GM10847 (cell line): ENCODE data around the gene ZNF606.
A peak's percentile ranks its signal among the peaks of the same experiment; 100 is the strongest.

ENCODE experiments used
- POLR2A ChIP-seq: IDR thresholded peaks from 2 replicates; pipeline ENCODE4 v1.6.1; 2011; ENCODE audit not compliant: insufficient read length; ENCODE audit errors: extremely low read depth

The ZNF606 gene

GRCh38 chr19:57964761-57965160, 37.9 kb downstream of the ZNF606 start:
- no peak for TF ChIP-seq POLR2A

- no peak for TF ChIP-seq POLR2A
Measured at GRCh38 chr19:57961785-57962184, 40.8 kb downstream of the ZNF606 start.

- TF ChIP-seq POLR2A, result no peak
Measured at GRCh38 chr19:57954996-57955395, 47.6 kb downstream of the ZNF606 start.

- no peak for TF ChIP-seq POLR2A
Measured at GRCh38 chr19:57949702-57950101, 52.9 kb downstream of the ZNF606 start.

GRCh38 chr19:57949296-57949695, 53.3 kb downstream of the ZNF606 start:
- TF ChIP-seq POLR2A, result no peak

- peak; percentile 51 for TF ChIP-seq POLR2A
Measured at GRCh38 chr19:57947419-57948134, 55.0 kb downstream of the ZNF606 start, which contains the start of gene ZNF256. ZNF256 (minus strand) TSS chr19:57947706; CDS start chr19:57947474, 232 bp downstream.

- no peak for TF ChIP-seq POLR2A
Measured at GRCh38 chr19:57947088-57947418, 55.6 kb downstream of the ZNF606 start.

GRCh38 chr19:57946316-57946715, 56.3 kb downstream of the ZNF606 start:
- TF ChIP-seq POLR2A, result no peak

GRCh38 chr19:57941593-57941992, 61.0 kb downstream of the ZNF606 start:
- TF ChIP-seq POLR2A, result no peak

- no peak for TF ChIP-seq POLR2A
Measured at GRCh38 chr19:57935731-57936130, 66.9 kb downstream of the ZNF606 start.

- TF ChIP-seq POLR2A, result no peak
Measured at GRCh38 chr19:57934820-57935665, 67.6 kb downstream of the ZNF606 start, which contains the start of gene ZNF418. ZNF418 (minus strand) TSS chr19:57935402; CDS start chr19:57933822, 1,580 bp downstream.

GRCh38 chr19:57927587-57927986, 75.0 kb downstream of the ZNF606 start:
- no peak for TF ChIP-seq POLR2A
